ENCODE results near the gene ANK3. TPM values are rescaled to one million over a fixed set of nuclear protein-coding genes. Genes with fewer than 3 reads are reported as not detected.

The ANK3 gene
- total and polyA plus RNA-seq, 10 donors, result 2.0 to 133 (median 62.9) TPM

GRCh38 chr10:60406182-60406581, 16.5 kb upstream of the ANK3 start:
- no peaks in the 10 kb centered on the region for H3K4me1 ChIP-seq
- peaks cover 0 to 14% (median 10%) of the 10 kb centered on the region in 8 donors for H3K9me3 ChIP-seq
- TF ChIP-seq POLR2AphosphoS5 (IDR thresholded peaks at IDR 0.05) (no peak), CTCF (IDR thresholded peaks at IDR 0.05 in 8 of 11, conservative IDR thresholded peaks at IDR 0.05 in 3 of 11) (no peak), POLR2A (IDR thresholded peaks at IDR 0.05) (no peak)
- H3K36me3 ChIP-seq, result no peaks in the 10 kb centered on the region
- WGBS, 5 donors, result 76 to 85% (median 77%) methylated on average over 3 of the region's 3 CpGs
- H3K27ac ChIP-seq, result no peak overlapping the region
- H3K4me3 ChIP-seq, result no peak overlapping the region
- H3K27me3 ChIP-seq (replicated peaks in 1 of 7), result no peaks in the 10 kb centered on the region
- no peak for DNase-seq
- intact Hi-C loops (cut with DNase I; ENCODE audit: low total_unique reads), result no loop called here

GRCh38 chr10:60405172-60405571, 15.5 kb upstream of the ANK3 start:
- intact Hi-C loops (cut with DNase I; ENCODE audit: low total_unique reads), result no loop called here
- DNase-seq, result no peak
- Histone ChIP-seq H3K4me1 (no peaks in the 10 kb centered on the region), H3K27ac (no peak overlapping the region), H3K4me3 (no peak overlapping the region), H3K27me3 (replicated peaks in 1 of 7) (no peaks in the 10 kb centered on the region), H3K9me3 (peaks cover 0 to 14% (median 10%) of the 10 kb centered on the region in 8 donors), H3K36me3 (no peaks in the 10 kb centered on the region)
- TF ChIP-seq POLR2A (IDR thresholded peaks at IDR 0.05), result no peak

GRCh38 chr10:60403168-60403873, 13.6 kb upstream of the ANK3 start:
- Histone ChIP-seq H3K36me3 (no peaks in the 10 kb centered on the region), H3K4me1 (no peaks in the 10 kb centered on the region), H3K4me3 (no peak overlapping the region), H3K9me3 (peaks cover 0 to 14% (median 10%) of the 10 kb centered on the region in 8 donors), H3K27ac (no peak overlapping the region), H3K27me3 (replicated peaks in 1 of 7) (no peaks in the 10 kb centered on the region)
- WGBS, 5 donors, result 88 to 99% (median 91%) methylated on average over 8 of the region's 8 CpGs
- TF ChIP-seq POLR2AphosphoS5 (IDR thresholded peaks at IDR 0.05) (no peak), POLR2A (IDR thresholded peaks at IDR 0.05) (no peak), CTCF (IDR thresholded peaks at IDR 0.05 in 8 of 11, conservative IDR thresholded peaks at IDR 0.05 in 3 of 11) (no peak)
- intact Hi-C loops (cut with DNase I; ENCODE audit: low total_unique reads), result no loop called here
- DNase-seq, result no peak

GRCh38 chr10:60400366-60400765, 10.7 kb upstream of the ANK3 start:
- Histone ChIP-seq H3K9me3 (peaks cover 0 to 14% (median 10%) of the 10 kb centered on the region in 8 donors), H3K27ac (no peak overlapping the region), H3K4me1 (no peaks in the 10 kb centered on the region), H3K36me3 (no peaks in the 10 kb centered on the region), H3K4me3 (no peak overlapping the region), H3K27me3 (replicated peaks in 1 of 7) (no peaks in the 10 kb centered on the region)
- TF ChIP-seq POLR2A (IDR thresholded peaks at IDR 0.05) (no peak), POLR2AphosphoS5 (IDR thresholded peaks at IDR 0.05) (no peak), CTCF (IDR thresholded peaks at IDR 0.05 in 8 of 11, conservative IDR thresholded peaks at IDR 0.05 in 3 of 11) (no peak)
- intact Hi-C loops (cut with DNase I; ENCODE audit: low total_unique reads), result no loop called here
- DNase-seq, result no peak

All from spleen (tissue), 11 donors.